Measurements from ENCODE around the gene GABRB1. TPM values are rescaled to one million over a fixed set of nuclear protein-coding genes. Genes with fewer than 3 reads are reported as not detected.

The GABRB1 gene
- total and polyA plus RNA-seq, 2 donors (not counting 3 experiments of a cell fraction or from before 2014, with no cell fraction given), result not detected

- Histone ChIP-seq H3K9me1 (replicated peaks; ENCODE audit: control insufficient read depth, extremely low read depth, insufficient read depth, low read length) (no peaks in the 10 kb centered on the region), H3K79me2 (ENCODE audit: control insufficient read depth, insufficient read depth, low read length) (no peaks in the 10 kb centered on the region), H3K9ac (replicated peaks; ENCODE audit: extremely low read depth, insufficient read depth, low read length) (no peak overlapping the region), H2AFZ (ENCODE audit: low read depth, low read length) (no peak overlapping the region), H3K27ac (ENCODE audit: insufficient read depth, low read depth, low read length) (no peak overlapping the region), H4K20me1 (replicated peaks; ENCODE audit: control insufficient read depth, extremely low read depth, insufficient read depth, low read length) (no peaks in the 10 kb centered on the region), H3K4me3 (replicated peaks in 1 of 3; ENCODE audit: insufficient read depth in 1 of 3, low read depth in 1 of 3, low read length in 3 of 3) (no peak overlapping the region), H3K4me1 (ENCODE audit: control insufficient read depth, extremely low read depth, insufficient read depth, low read length) (no peaks in the 10 kb centered on the region), H3K4me2 (ENCODE audit: insufficient read depth, low read length) (no peak overlapping the region), H3K27me3 (ENCODE audit: control insufficient read depth in 2 of 2, insufficient read depth in 2 of 2, low read length in 2 of 2) (no peaks in the 10 kb centered on the region), H3K36me3 (ENCODE audit: control insufficient read depth in 2 of 2, extremely low read depth in 1 of 2, insufficient read depth in 2 of 2, low read length in 2 of 2) (no peaks in the 10 kb centered on the region), H3K9me3 (replicated peaks; ENCODE audit: control insufficient read depth, insufficient read depth, low read length) (no peaks in the 10 kb centered on the region)
- no peak for DNase-seq (ENCODE audit: low read depth, low spot score)
- CTCF ChIA-PET, result no interaction called here
- no TSS peak for BruUV-seq (replicated peaks)
- dilution Hi-C loops (cut with MboI; ENCODE audit: extremely low pct_ligation_motif_present, low sequenced_read_pairs), result no loop called here
- TF ChIP-seq JUN (IDR thresholded peaks at IDR 0.05; ENCODE audit: borderline replicate concordance, insufficient read depth, insufficient read length, low read depth), result no peak
- TF ChIP-seq POLR2A (IDR thresholded peaks at IDR 0.05; ENCODE audit: low read depth, low read length), result no peak
- TF ChIP-seq FOS (IDR thresholded peaks at IDR 0.05; ENCODE audit: borderline replicate concordance, insufficient read depth, low read length), result no peak
- TF ChIP-seq EZH2 (IDR thresholded peaks at IDR 0.05; ENCODE audit: borderline replicate concordance, low read depth, low read length, severe bottlenecking), result no peak
- TF ChIP-seq CTCF (IDR thresholded peaks at IDR 0.05; ENCODE audit: extremely low read depth in 1 of 2, insufficient read depth in 1 of 2, low read depth in 1 of 2, low read length in 2 of 2), result no peak
- TF ChIP-seq GATA2 (IDR thresholded peaks at IDR 0.05; ENCODE audit: insufficient read depth, insufficient read length, low read depth, low read length), result no peak
- no peak for TF ChIP-seq MAX (IDR thresholded peaks at IDR 0.05; ENCODE audit: insufficient read depth, insufficient read length)
- no peak for TF ChIP-seq MYC (IDR thresholded peaks at IDR 0.05; ENCODE audit: low read depth, low read length)
- no peak for TF ChIP-seq POLR2AphosphoS5 (IDR thresholded peaks at IDR 0.05; ENCODE audit: insufficient read depth, low read depth, low read length)
- POLR2A ChIA-PET, result no interaction called here
- intact Hi-C loops (cut with micrococcal nuclease), result no loop called here
- no peak for FAIRE-seq
Measured at GRCh38 chr4:47203593-47203992, 172.2 kb downstream of the GABRB1 start.

All from endothelial cell of umbilical vein (primary cell).